Left cardiac atrium (tissue), 4 donors: ENCODE data around the gene RNF212. TPM values are rescaled to one million over a fixed set of nuclear protein-coding genes. Genes with fewer than 3 reads are reported as not detected.

Source experiments
- ATAC-seq, 2 donors: fragments of 200-7000 bp; cut with Tn5 transposase; one replicate each; pipeline ENCODE4 v1.9.1; 2020; ENCODE audit warnings: mild to moderate bottlenecking in 2 of 2, moderate library complexity in 2 of 2
- DNase-seq: peaks from one replicate; pipeline ENCODE4 v3.0.0-alpha.2; 2020
- intact Hi-C, 2 donors: fragments of 100-400 bp; cut with DNase I; formaldehyde crosslinking; loops; one replicate each; pipeline versions ENCODE4 v1.14.1 to v1.15.1; 2022 to 2023
- total RNA-seq, 2 donors: library from RNA; stranded (reverse); fragmentation: NEBNext Ultra II Directional; extraction: Animal tissue kit (Norgen Biotek cat#: 25700); gene quantifications; one replicate each; pipeline ENCODE4 v1.2.1, GENCODE V29; 2021
- donor health status: DM: no; HTN: yes; CAD: no.
- donor health status: DM: no; HTN: yes; CAD: no; lungs with severe emphysema.
- donor health status: DM: yes; HTN: yes; CAD: no.
- donor health status: Dilated cardiomyopathy.

RNF212 gene
- total RNA-seq, 2 donors from 2014 or later: 1.7 TPM

DNA sequence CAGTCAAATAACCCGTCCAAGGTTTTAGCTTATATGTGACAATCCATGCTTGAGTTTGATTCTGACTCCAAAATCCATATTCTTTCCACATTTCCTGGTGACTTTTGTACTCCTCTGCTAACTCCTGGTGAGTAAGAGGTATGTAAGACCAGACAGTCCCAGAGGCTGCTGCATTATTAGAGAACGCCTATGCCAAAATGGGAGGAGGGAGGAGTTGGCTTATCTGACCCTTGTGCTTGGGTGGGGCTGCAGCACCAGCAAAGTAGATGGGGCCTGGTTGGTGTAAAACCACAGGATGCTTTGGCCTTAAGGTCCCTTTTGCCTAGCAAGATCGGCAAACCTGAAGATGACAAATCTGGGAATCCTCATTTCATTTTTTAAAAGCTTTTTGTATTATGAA lies 9.1 kb upstream of the RNF212 start:
- no peak for ATAC-seq
- intact Hi-C loops: no loop called here
- no peak for DNase-seq

DNA sequence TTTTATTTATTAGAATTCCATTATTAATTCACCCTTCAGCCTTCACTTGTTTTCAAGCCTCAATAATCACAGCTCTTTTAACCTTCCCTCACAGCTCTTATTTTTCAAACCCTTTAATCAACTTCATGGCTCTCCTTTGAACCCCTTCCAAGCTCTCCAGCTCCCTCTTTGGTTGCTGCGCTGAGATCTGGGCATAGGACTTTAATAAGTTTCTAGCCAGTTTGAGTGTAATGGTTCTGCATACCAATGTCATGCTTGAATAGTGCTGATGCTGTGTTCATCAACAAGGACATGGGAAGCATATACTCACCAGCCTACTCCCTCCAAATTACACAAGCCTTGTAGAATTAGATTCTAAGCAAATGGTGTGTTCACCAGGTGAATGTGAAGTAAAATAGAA lies 3.5 kb upstream of the RNF212 start:
- ATAC-seq: no peak
- intact Hi-C loops: no loop called here
- DNase-seq: no peak

DNA sequence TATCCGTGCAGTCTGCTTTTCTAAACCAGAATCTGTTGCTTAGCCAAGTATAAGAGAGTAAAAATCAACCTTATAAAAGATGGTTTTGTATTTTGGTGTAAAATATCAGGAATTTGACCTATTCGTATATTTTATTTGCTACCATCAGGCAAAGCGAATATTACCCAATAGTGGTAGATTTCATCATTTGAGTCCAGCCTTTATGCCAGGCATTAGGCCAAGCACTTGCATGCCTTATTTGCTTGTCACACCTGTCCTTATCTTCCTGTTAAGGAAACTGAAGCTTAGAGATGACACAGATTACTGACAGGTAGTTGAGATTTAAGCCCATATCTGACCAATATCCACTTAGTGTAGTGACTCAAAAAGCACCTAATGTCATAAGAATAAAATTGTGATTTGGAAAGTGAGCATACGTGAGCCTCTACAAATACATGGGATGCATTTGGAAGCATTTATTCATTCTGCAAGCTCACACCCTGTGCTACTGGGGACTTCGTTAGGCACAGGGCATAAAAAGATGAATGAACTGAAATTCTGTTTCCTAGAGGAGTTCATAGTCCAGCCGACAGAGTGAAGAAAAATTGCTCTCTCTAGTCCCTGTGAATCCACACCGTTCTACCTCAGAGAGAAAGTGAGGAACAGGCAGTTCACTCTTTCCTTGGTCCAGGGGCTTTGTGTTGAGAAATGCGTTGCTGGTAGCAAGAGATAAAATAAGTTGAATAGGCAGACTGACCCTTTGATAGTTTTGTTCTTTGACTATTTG lies 2.3 kb upstream of the RNF212 start:
- intact Hi-C loops: no loop called here
- DNase-seq (no peak), ATAC-seq (no peak)

DNA sequence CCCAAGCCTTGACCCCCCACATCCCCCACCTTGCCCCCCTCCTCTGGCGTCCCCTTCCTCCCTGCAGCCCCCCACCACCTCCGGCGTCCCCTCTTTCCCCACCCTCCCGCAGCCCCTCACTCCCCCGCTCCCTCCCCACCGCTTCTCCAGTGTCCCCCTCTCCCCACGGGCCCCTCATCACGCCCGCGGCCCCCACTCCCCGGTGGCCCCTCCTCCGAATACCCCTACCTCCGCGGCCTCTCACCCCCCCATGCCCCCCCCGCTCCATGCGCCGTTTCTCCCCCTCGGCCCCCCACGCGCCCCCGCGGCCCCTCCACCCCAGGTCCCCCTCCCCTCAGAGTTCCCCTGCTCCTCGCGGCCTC lies 562 bp downstream of the RNF212 start:
- ATAC-seq (no peak), DNase-seq (no peak)
- intact Hi-C loops: no loop called here

DNA sequence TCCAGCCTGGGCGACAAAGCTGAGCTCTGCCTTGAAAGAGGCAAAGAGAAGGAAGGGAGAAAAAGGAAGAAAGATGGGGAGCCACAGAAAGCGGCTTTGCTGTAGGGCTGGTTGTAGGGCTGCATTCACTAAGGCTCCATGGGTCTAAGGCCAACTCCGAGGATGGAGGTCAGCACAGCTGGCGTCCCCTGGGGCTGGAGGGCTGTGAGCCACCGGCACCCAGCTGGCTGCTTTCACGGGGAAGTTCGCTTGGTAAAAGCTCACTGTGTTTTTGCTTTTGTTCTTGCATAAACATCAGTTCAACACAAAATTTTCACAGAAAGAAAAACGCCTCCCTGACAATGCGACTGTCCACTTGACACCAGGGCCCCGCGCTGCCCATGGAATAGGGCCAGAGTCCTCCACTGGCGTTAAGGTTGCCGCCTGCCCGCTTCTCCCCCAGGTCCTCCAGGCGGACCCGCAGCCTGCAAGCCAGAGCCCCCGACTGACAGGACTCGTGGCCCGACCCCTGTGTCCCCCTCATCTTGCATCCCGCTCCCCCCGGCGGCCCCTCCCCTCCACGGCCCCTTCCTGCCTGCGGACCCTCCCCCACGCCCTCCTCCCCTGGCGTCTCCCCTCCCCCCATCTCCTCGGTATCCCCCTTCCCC lies 1.1 kb downstream of the RNF212 start:
- intact Hi-C loops: no loop called here
- DNase-seq: no peak
- ATAC-seq: no peak

DNA sequence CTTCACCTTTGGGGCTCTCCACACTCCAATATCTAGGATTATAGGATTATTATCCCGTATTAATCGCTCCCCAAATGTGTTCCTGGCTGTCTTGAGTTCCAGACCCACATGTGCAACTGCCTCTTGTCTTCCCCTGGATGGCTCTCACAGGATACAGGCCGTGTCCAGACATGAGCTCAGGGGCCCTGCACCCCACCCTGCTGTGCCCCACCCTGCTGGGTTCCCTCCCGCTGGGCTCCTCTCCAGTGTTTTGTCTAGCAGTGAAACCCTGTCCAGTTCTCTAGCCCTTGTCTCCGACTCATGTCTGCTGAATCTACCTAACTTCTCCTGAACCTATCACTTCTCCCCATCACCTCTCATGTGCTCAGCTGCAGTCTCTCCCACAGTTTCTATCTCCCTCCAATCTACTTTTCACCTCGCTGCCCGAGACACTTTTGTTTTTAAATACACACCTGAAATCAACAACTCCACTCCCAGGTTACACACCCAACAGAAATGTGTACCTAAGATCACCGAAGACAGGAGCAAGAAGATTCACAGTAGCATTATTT lies 2.0 kb downstream of the RNF212 start:
- ATAC-seq: no peak
- no peak for DNase-seq
- intact Hi-C loops: no loop called here

DNA sequence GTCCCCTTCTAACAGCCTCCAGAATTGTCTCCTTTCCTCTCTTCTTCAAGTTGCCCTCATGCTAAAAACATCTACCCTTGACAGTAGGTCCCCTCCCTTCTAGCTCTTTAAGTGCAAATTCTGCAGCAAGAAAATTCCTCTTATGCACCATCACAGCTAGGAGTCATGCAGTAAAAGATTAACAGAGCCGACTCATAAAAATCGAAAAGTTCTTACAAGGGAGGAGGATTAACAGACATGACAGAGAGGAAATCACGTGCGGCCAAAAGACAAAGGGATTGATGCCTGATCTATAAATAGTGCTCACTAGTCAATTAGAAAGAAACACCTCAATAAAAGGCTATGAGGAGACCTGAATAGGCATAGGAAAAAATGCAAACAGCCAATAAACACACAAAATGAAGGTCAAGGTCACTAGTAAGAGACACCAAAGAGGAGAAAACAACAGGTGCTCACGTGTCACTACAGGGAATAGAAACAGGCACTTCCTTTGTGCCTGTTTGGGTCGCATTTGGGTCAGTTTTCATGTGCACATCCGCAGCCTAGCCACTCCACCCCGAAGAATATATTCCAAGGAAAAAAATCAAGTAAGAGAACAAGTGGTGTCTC lies 3.4 kb downstream of the RNF212 start:
- ATAC-seq (no peak), DNase-seq (no peak)
- intact Hi-C loops: no loop called here

DNA sequence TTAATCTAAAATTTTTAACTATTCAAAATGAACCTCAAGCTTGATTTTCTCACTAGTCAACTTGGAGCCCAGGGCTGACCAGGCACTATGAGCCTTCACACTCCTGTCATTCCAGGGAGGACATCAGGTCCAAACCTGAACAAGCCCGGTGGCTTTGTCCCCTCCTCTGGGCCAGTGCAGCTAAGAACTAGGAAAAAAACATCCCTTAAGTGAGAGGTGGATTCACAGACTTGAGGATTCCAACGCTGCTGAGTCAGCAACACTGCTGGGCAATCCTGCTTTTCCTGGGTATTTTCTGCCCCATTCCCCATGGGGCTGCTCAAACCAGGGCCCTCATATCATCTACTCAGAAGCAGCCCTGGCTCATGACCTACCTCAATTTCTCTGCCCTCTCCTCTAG lies 4.0 kb downstream of the RNF212 start:
- no peak for ATAC-seq
- intact Hi-C loops: no loop called here
- no peak for DNase-seq

DNA sequence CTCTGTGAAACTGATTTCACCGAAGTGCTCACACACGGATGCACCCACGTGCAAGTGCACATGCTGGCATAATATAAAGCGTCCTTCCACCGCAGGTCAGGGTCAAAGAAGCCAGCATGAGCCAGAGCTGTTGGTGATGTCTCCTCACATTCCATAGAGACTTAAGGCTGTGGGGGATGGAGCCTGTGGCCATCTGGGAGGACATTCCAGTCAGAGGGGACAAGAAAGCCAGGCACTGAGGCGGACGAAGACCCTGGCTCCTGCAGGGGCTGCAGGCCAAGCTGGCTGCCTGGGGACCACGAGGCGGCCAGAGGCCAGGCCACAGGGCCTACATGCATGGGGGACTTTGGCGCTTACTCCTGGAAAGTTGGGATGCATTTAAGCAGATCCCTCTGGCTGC lies 7.7 kb downstream of the RNF212 start:
- no peak for DNase-seq
- intact Hi-C loops: no loop called here
- ATAC-seq: no peak

DNA sequence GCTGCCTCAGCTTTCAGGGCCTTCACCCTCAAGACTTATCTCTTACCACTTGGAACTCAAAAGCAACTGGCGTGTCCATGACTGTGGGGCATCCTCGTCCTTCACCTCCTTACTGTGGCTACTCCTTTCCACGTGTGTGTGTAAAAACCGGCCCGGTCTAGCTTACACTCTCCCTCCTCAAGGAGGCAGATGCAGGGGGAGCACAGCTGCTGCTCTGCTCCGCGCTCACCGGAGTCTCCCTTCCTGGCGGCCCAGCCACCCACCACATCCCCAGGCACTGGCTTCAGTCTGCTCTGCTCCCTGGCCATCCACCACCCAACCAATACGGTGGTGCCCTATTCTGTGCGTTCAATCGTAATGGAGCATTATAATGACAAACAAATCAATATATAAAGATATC lies 8.3 kb downstream of the RNF212 start:
- DNase-seq: no peak
- intact Hi-C loops: no loop called here
- ATAC-seq: no peak

DNA sequence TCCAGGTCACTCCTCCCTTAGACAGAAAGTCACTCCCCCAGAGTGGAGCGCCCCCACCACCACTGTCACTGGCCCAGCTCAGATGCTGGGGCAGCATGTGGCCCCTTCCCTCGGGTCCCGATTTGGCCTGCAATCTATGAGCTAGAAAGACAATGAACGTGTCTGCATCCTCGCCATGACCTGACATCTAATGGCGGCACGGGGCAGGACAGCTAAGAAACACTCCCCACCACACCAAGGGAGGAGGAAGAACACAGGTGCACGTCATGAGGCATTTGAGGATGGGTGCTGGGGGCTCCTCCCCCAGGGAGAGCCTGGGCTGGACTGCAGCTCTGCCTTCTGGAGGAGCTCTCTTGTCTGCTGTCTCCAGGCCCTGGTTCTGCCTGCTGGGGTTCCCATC lies 8.7 kb downstream of the RNF212 start:
- ATAC-seq (no peak), DNase-seq (no peak)
- intact Hi-C loops: no loop called here

DNA sequence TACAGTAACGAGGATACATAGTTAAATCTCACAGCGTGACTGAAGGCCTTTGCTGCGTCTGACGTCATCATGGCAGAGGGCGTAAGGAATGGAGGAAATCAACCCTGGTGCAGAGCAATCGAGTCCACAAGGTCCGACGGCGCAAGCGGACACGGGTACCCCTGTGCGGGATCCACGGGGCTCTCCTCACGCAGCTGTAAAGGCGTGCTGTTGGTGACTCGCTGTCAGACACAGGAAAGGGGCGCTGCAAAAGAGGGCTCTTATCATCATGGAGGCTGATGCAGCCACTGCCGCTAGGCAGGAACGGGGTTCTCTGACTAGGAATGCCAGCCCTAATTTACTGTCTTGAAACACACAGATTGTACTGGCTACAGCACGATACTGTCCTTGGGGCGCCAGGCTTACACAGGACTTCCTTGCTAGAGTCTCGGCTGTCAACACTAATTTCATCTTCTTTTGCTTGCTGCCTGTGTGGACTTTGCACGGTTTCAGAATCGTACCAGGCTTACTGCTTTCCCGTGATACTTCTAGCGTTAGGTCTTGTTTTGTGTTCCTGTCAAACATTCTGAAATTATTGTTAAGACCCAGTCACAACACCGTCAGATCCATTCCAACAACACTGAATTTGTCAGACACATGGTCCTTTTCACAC lies 13.6 kb downstream of the RNF212 start:
- no peak for DNase-seq
- intact Hi-C loops: no loop called here
- no peak for ATAC-seq

DNA sequence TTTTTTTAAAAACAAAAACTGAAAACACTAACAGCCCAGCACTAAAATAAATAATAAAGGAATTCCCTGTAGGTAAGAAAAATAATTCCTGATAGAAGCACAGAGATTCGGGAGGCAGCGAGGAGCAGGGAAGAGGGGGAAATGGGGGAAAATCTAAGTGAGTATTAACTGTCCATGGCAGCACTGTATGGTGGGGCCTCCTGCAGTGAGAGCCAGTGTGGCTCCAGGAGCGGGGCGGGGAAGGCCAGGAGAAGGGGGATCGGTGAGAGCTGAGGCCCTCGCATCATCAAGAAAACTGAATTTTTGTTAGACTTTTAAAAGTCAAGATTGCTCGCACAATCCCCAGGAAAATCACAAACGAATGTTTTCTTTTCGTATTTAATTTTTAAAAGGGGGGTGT lies 14.1 kb downstream of the RNF212 start:
- DNase-seq (no peak), ATAC-seq (no peak)
- intact Hi-C loops: no loop called here

DNA sequence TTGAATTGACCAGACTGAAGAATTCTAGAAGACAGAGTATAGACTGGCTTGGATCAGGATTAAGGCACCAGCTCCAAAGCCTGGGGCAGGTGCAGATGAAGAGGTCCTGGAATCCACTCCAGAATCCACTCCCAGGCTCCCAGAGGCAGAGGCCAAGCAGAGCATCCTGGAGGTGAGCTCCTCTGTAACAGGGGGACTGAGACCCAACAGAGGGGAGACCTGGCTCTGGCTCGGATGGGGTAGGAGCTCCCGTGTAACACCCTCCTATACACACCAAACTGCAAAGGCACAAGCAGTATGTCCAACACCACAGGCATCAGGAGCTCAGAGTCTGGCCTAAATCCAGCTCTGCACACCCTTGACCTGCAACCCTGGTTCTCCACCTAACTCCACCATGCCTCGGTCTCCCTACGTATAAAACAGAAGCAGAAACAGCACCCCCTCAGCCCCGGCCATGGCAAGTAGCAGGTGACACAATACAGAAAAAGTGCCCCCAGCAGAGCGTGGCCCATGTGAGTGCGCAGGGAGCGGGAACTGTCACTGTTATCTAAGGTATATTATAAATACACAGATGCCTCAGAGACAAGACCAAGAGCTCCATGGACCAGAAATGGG lies 14.9 kb downstream of the RNF212 start:
- DNase-seq: no peak
- no peak for ATAC-seq
- intact Hi-C loops: no loop called here

DNA sequence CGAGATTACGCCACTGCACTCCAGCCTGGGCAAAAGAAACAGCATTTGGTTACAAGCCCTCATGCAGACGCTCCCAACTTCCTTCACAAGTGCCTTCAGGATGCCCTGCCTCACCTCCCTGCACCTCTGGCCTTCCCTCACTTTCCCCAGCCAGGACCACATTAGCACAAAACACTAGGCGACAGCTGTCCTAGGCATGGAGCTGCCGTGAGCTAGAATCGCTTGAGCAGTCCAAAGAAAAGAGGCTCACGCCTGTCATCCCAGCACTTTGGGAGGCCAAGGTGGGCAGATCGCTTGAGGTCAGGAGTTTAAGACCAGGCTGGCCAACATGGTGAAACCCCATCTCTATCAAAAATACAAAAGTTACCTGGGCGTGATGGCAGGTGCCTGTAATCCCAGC lies 15.8 kb downstream of the RNF212 start:
- intact Hi-C loops: no loop called here
- ATAC-seq: no peak
- no peak for DNase-seq

DNA sequence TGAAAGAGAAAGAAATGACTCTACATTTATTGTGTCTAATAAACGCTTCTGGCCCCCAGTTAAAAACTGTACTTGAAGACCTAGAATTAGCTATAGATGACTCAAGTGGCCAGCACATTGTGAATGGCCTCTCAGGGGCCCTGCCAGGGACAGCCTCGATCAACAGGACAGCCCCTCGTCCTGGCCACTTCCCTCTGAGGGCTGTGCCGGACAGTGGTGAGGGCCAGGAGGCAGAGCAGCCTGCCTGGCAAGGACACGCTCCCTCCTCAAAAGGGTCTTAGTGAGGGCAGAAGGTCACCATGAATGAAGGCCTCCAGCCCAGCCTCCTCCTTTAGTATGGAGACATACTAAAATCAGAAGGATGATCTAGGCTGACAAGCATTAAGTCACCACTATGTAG lies 16.5 kb downstream of the RNF212 start:
- ATAC-seq (no peak), DNase-seq (no peak)
- intact Hi-C loops: no loop called here

DNA sequence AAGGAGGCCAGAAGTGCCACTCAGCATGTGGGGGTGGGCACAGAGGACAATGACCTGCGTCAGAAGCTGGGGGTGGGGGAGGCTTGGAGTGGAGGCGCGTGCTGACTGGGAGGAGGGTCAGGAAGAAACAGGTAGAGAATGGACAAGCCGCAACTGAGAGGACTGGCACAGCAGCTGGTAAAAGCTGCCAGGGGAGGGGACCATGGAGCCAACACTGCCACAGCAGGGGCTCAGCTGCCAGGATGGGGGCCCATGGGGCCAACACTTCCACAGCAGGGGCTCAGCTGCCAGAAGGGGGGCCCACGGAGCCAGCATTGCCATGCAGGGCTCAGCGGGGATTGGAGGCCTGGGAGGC lies 19.1 kb downstream of the RNF212 start:
- DNase-seq (no peak), ATAC-seq (no peak)
- intact Hi-C loops: no loop called here

DNA sequence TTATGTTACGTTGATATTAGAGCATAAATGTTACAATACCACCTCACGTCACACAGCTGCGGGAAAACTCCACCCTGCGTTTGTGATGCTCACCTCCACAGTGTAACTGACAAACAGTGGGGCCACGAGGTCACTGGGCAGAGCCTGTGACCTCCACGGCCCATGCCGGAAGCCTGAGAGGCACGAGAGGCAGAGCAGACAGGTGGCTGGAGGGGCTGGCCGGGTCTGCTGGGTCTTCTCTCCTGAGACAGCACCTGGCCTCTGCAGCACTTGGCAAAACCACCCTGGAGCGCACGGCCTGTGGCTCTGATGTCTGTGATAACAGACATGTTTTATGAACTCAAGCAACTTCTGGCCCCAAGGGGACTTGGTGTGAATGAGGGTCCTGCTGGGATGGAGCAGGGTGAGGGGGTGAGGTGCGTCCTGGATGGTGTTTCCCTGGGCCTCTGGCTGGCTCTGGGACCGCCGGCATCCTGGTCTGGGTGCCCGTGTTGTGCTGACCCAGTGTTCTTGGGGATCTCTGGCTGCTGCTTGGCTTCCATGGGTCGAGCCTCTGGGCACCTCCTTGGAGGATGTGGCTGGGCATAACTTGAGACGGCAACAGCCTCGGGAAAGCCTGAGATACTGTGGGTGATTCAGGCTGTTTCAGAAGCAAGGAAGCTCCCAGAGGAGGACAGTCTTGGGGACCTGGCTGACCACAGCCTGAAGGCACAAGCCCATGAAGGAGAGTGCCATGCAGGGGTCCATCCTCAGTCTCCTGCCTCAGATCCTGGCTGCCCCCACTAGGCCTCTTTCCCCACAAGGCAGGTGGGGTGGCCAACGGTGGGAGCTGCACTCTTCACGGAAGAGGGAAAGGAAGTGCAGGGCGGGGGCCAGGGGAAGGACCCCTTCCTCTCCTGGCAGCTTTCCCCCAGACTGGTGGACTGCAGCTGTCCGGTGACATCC lies 19.7 kb downstream of the RNF212 start:
- ATAC-seq (no peak), DNase-seq (no peak)
- intact Hi-C loops: no loop called here

DNA sequence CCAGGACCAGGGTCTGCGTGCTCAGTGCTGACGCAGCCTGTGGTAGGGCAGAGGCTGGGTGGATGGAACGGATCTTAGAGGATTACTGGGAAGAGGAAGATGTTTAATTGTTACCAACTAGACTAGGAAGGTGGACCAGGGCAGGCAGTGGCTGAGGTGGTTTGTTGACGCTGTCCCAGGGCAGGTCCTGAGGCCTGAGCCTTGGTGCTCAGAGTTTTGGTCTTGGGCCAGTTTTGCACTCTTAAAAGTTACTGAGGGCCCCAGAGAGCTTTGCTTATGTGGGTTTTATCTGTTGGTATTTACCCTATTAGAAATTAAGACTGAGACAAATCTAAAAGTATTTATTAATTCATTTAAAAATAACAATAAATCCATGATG lies 20.4 kb downstream of the RNF212 start:
- DNase-seq (no peak), ATAC-seq (no peak)
- intact Hi-C loops: no loop called here
